Activated CD8-positive, alpha-beta memory T cell treated with anti-CD3 and anti-CD28 coated beads for 48 hours (primary cell): ENCODE results near the gene STK25.

ENCODE experiments used
- DNase-seq, 3 experiments: peaks; one replicate each; pipeline ENCODE4 v3.0.0-alpha.2; 2020; ENCODE audit warnings: low read depth in 2 of 3, low spot score in 2 of 3

Gene STK25

GRCh38 chr2:241496003-241496707 is 12.2 kb downstream of the STK25 start:
- DNase-seq = no peak

GRCh38 chr2:241495172-241496002 is 13.0 kb downstream of the STK25 start:
- DNase-seq = no peak

DNA sequence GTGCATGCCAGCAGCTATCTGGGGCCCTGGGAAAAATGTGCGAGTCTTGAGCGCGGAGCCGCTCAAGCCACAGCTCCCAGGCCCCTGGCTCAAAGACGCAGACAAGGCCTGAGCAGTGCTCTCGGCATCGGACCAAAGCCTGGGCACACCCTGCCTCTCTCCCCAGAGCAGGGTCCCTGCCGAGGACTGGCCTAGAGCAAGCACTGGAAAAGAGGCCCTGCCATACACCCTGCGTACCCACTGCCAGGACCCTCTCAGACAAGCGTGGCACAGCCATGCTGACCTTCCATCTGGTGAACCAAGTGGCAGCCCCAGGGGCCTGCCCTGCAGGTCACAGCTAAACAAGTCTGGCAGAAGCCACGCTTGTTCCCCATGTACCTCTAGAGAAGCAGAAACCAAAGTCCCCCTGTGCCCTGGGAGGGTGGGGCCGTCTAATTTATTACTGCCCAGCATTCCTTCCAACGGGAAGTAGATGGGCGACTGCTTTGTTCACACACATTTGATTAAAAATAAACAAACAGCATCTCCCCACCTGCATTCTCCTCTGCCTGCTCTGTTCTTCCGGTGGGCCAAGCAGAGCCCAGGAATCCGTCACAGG is 14.0 kb downstream of the STK25 start:
- DNase-seq = no peak

GRCh38 chr2:241493092-241493491 is 15.3 kb downstream of the STK25 start:
- DNase-seq = no peak

- no peak for DNase-seq
These were observed 16.2 kb downstream of the STK25 start for GRCh38 chr2:241492174-241492565.

DNA sequence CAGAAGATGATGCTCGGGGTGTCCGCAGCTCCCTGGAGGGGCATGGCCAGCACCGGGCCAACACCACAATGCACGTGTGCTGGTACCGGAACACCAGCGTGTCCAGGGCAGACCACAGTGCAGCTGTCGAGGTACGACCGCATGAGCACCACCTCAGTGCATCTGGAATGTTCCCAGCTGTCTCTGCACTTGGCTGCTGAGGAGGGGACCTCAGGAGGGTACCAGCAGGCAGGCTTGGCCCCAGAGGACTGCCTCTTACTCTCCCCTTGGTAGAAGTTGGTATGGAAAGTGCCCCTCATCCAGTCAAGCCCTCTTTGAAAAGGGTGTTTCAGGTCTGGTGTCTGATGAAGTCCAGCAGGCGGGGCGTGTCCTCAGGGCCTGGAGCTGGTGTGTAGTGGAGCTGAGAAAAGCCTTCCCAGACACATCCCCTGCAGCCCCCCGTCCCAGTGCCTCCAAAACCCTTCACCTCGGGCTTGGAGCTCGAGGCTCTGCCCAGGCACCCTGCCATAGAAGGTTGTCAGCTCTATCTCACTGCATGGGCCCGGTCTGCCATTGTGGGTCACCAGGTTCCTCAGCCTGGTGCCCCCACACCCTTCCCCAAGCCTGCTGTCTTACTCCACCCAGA is 16.7 kb downstream of the STK25 start:
- no peak for DNase-seq

- DNase-seq = no peak
These were observed 17.4 kb downstream of the STK25 start for GRCh38 chr2:241490825-241491506.

- DNase-seq = no peak
These were observed 18.4 kb downstream of the STK25 start for GRCh38 chr2:241489733-241490680.

DNA sequence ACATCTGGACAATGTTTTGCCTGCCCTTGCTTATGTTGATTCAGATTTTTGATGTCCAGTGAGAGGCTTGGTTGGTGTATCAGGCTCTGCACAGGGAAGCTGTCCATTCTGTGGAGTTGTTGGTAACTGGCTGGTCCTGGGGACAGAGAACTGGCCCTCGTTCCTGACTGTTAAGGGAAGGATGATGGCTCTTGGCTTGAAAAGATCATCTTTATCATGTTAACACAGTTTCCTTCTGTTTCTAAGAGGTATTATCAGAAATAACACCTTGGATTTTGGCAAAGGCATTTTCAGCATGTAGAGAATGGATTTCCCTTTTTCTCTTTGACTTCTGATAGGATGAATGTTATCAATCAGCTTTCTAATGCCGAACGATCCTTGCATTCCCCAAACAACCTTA is 19.3 kb downstream of the STK25 start:
- no peak for DNase-seq

DNA sequence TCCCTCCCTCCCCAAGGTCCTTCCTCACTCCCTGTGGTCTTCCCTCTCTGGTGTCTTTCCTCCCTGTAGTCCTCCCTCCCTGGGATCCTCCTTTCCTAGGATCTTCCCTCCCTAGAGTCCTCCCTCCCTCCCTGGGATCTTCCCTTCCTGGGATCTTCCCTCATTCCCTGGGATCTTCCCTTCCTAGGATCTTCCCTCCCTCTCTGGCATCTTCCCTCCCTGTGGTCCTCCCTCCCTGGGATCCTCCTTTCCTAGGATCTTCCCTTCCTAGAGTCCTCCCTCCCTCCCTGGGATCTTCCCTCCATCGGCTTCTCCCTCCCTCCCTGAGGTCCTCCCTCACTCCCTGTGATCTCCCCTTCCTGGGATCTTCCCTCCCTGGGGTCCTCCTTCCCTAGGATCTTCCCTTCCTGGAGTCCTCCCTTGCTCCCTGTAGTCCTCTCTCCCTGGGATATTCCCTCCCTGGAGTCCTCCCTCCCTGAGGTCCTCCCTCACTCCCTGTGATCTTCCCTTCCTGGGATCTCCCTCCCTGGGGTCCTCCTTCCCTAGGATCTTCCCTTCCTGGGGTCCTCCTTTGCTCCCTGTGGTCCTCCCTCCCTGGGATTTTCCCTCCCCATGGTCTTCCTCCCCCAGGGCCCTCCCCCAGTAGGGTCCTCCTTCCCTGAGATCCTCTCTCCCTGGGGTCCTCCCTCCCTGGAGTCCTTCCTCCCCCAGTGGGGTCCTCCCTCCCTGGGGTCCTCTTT is 23.0 kb downstream of the STK25 start:
- no peak for DNase-seq

- DNase-seq = no peak
These were observed 25.1 kb downstream of the STK25 start for GRCh38 chr2:241483305-241483704.

DNA sequence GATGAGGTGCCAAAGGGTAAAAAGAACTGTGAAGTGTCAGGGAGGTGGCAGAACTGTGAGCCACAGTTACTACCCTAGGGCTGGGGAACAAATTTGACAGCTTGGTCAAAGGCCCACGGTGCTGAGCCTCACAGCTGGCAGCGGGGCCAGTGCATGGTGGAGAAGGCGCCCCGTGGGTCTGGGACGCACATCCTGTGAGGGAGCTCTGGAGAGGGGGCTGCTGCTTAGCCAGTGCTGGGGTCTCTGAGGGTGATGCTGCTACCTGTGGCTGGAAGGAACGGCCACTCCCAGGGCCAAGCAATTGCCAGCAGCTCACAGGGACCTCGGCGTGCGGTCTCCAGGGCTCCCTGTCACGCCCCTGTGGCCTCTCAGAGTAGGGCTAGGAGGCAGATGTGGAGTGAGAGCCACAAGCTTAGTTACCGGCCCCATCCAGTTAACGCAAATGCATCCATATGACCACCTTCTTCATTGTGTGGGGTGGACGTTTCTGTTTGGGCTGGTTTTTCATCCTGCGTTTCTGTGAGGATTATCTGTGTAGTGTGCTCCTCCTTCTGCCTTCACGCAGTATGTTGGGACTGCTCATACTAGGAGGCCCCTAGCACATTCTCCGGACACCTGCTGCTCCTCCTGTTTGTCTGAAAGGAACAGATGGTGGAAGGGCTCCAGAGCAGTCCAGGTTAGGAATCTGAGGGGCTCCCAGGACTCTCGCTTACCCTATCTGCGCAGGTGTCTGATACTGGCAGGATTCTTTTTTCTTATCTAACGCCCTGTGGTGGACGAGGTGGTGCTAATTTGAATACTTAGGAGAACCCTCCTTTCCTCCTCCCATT is 26.0 kb downstream of the STK25 start:
- no peak for DNase-seq

DNA sequence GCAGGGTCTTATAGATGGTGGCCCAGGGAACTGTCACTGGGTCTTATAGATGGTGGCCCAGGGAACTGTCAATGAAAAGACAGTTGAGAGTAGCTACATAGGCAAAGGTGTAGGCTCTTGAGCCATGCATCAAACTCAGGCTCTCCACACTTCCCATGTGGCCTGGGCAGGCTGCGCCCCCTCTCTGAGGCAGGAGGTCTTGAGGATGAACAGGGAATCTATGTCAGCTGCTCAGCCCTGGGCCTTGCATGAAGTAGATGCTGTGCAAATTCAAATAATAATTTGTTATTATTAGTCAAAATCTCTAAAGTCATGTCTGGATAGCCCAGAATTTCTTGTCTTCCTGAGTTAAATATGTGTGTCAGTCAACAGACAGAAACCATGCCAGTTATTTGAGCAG is 26.7 kb downstream of the STK25 start:
- no peak for DNase-seq

- no peak for DNase-seq
These were observed 29.1 kb downstream of the STK25 start for GRCh38 chr2:241479026-241479898.

DNA sequence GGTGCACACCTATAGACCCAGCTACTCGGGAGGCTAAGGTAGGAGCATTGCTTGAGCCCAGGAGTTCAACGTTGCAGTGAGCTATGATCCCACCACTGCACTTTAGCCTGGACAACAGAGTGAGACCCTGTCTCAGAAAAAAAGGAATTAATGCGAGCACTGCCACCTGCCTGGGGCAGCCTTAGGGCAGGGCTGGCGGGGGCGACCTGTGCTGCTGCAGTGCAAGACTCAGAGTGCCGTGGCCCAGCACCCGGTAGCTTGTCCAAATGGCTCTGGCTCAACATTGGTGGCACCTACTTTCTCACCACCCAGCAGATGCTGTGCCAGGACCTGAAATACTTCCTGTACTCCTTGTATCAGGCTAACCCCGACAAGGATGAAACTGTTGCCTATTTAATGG is 30.2 kb downstream of the STK25 start:
- DNase-seq = no peak

GRCh38 chr2:241475267-241475666 is 33.1 kb downstream of the STK25 start:
- DNase-seq = no peak

DNA sequence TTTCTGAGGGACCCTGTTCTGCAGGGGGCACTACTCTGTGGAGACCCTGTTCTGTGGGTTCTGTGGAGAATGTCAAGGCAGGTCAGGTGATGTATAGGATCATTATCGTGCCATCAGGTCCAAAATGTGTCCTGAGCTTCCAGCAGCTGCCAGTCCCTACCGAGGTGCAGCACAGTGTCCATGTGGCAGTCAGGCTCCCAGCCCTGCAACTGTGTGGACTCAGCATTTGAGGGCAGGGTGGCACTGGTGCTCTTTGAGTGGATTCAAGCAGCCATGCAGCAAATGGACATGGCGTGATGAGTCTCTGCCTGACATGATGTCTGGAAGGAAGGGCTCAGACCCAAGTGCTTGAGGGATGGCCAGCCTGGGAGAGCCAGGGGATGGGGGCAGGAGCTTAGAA is 35.0 kb downstream of the STK25 start:
- DNase-seq = no peak

DNA sequence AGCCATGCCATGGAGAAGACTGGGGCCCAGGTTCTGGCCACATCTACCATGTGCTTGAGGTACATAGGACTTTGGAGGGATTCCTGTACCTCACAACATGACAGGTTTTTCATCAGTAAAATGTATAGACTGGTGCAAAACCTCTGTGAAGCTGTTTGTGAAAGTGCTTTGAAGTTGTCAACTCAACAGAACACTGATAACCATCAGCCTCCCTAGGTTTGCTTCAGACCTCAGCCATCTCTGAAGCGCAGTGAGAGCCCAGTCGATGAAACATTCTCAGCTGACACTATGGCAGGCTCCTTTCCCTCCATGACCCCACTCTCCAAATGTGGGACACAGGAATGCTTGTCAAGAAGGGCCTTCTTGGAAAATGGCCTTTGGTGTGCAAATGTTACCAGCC is 38.6 kb downstream of the STK25 start:
- no peak for DNase-seq
